Sigmoid colon (tissue), 7 donors: ENCODE measurements around the gene ABCB10. TPM values are rescaled to one million over a fixed set of nuclear protein-coding genes. Genes with fewer than 3 reads are reported as not detected.

Source experiments
- DNase-seq: peaks from one replicate; pipeline ENCODE4 v3.0.0-alpha.2; 2019
- H3K27ac ChIP-seq, 4 donors: fragments of 200-600 bp; sonication (generic); one replicate each; pipeline ENCODE4 v1.5.1; 2016 to 2019; ENCODE audit warnings: mild to moderate bottlenecking in 1 of 4
- H3K27me3 ChIP-seq, 3 donors: fragments of 200-600 bp; sonication (generic); one replicate each; pipeline ENCODE4 v1.5.1; 2019; ENCODE audit warnings: mild to moderate bottlenecking in 1 of 3
- H3K36me3 ChIP-seq, 4 donors: fragments of 200-600 bp; sonication (generic); one replicate each; pipeline ENCODE4 v1.5.1; 2016 to 2019
- H3K4me1 ChIP-seq, 4 donors: fragments of 200-600 bp; sonication (generic); one replicate each; pipeline ENCODE4 v1.5.1; 2017 to 2019
- H3K4me3 ChIP-seq, 4 donors: fragments of 200-600 bp; sonication (generic); one replicate each; pipeline ENCODE4 v1.5.1; 2017 to 2019; ENCODE audit warnings: mild to moderate bottlenecking in 2 of 4, moderate library complexity in 1 of 4
- H3K9me3 ChIP-seq, 4 donors: fragments of 200-600 bp in 3 of 4; sonication (generic) in 3 of 4; one replicate each; pipeline versions ENCODE4 v1.5.1 to v1.6.1; 2013 to 2019
- EP300 ChIP-seq, 4 donors: sonication (generic); formaldehyde crosslinking; IDR thresholded peaks; one replicate each; pipeline ENCODE4 v1.6.1; 2017; ENCODE audit warnings: antibody characterized with exemption in 4 of 4
- POLR2A ChIP-seq, 2 donors: fragments of 450-650 bp; IDR thresholded peaks; one replicate each; pipeline ENCODE4 v1.6.1; 2016; ENCODE audit warnings: antibody characterized with exemption in 2 of 2, mild to moderate bottlenecking in 2 of 2, moderate library complexity in 2 of 2
- POLR2AphosphoS5 ChIP-seq, 4 donors: sonication (generic); formaldehyde crosslinking; IDR thresholded peaks; one replicate each; pipeline ENCODE4 v1.6.1; 2017; ENCODE audit warnings: antibody characterized with exemption in 4 of 4
- WGBS, 2 donors: extraction: QIAGEN DNeasy Blood & Tissue Kit; methylation state at CpG; one replicate each; pipeline ENCODE4 v1.1.7; 2013; 5-methylcytosine and 5-hydroxymethylcytosine counted together
- intact Hi-C: fragments of 100-400 bp; cut with DNase I; formaldehyde crosslinking; loops from one replicate; pipeline ENCODE4 v1.15.1; 2023
- polyA plus RNA-seq, 3 donors: library from polyadenylated mRNA; stranded (reverse); fragments of 200-250 nt; gene quantifications; one replicate each; pipeline ENCODE4 v1.2.3, GENCODE V29; 2013
- total RNA-seq, 4 donors: library from RNA; depleted of rRNA; stranded (reverse); fragments of >200 nt; gene quantifications; one replicate each; pipeline ENCODE4 v1.1.0, GENCODE V29; 2016
- TF ChIP-seq, protein P1 (sequence below), 4 experiments: fragments of 450-650 bp in 3 of 4; fragments of 200-600 bp in 1 of 4; IDR thresholded peaks; one replicate each; pipeline ENCODE4 v1.5.1; 2016 to 2019; ENCODE audit warnings: antibody characterized with exemption in 4 of 4, mild to moderate bottlenecking in 3 of 4, moderate library complexity in 2 of 4
- donor health status: healthy with polysubstance abuse.
- donor health status: Bipolar disorder and iron deficiency.
- donor health status: healthy.

ABCB10 gene
- total and polyA plus RNA-seq, 7 donors = 4.4 to 19.4 (median 12.1) TPM

DNA sequence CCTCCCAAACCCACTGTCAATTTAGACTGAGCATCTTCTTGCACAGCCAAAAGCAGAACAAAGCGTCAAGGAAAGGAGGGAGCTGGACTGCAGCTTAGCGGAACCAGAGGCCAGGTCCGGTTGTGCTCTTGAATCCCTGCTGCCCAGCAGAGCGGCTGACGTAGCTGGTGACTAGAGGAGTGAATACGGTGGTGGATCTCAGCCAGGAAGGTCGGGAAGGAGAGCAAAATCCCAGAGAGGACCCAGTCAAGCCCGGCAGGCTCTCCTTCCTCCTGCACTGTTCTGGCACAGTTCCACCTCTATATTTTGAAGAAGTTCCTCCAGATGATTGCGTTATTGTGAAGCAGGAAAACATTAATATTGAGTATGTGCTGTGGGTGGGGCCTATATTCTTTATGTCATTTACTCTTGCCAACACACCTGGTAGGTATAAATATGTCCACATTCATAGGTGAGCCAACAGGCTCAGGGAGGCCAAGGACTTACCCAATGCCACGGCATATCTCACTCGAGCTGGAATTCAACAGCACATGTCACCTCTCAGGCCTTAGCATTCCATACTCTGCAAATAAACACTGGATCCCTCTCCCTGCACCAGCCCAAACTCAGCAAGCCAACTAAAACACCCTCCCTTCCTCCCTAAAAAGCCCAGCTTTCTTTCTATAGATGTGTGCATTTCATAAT lies 23.6 kb upstream of the ABCB10 start:
- Histone ChIP-seq H3K9me3 (no peaks in the 10 kb centered on the region), H3K36me3 (no peaks in the 10 kb centered on the region), H3K4me3 (no peak overlapping the region), H3K27ac (peak overlapping the region in 3 of 4 donors; percentile 15 to 48 (median 45)), H3K4me1 (peaks cover 0 to 29% (median 13%) of the 10 kb centered on the region in 4 donors), H3K27me3 (no peaks in the 10 kb centered on the region)
- peak; percentile 74 for DNase-seq
- 26 to 53% methylated on average over 11 of the region's 11 CpGs for WGBS, 2 donors
- TF ChIP-seq EP300 (IDR thresholded peaks at IDR 0.05) = no peak
- TF ChIP-seq, protein P1, sequence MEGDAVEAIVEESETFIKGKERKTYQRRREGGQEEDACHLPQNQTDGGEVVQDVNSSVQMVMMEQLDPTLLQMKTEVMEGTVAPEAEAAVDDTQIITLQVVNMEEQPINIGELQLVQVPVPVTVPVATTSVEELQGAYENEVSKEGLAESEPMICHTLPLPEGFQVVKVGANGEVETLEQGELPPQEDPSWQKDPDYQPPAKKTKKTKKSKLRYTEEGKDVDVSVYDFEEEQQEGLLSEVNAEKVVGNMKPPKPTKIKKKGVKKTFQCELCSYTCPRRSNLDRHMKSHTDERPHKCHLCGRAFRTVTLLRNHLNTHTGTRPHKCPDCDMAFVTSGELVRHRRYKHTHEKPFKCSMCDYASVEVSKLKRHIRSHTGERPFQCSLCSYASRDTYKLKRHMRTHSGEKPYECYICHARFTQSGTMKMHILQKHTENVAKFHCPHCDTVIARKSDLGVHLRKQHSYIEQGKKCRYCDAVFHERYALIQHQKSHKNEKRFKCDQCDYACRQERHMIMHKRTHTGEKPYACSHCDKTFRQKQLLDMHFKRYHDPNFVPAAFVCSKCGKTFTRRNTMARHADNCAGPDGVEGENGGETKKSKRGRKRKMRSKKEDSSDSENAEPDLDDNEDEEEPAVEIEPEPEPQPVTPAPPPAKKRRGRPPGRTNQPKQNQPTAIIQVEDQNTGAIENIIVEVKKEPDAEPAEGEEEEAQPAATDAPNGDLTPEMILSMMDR (IDR thresholded peaks at IDR 0.05) = no peak
- TF ChIP-seq POLR2A (IDR thresholded peaks at IDR 0.05) = no peak
- TF ChIP-seq POLR2AphosphoS5 (IDR thresholded peaks at IDR 0.05) = peak in 2 of 4 donors; percentile 22 to 46
- intact Hi-C loops = no loop called here

DNA sequence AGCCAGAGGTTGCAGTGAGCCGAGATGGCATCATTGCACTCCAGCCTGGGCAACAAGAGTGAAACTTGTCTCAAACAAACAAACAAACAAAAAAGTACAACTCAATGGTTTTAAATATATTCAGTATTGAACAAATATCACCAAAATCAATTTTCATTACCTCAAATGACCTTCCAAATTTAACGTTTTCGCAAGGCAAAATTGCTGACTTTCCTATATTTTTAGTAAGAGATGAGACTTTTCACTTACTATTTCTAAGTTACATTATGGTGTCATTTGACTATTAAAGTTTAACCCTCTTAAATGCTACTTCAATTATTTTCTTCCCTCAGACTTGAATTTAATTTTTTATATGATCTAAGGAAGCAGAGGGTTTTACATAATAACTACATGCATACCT lies 23.0 kb upstream of the ABCB10 start:
- Histone ChIP-seq H3K4me1 (peaks cover 0 to 29% (median 13%) of the 10 kb centered on the region in 4 donors), H3K9me3 (no peaks in the 10 kb centered on the region), H3K27me3 (no peaks in the 10 kb centered on the region), H3K36me3 (no peaks in the 10 kb centered on the region), H3K27ac (peak overlapping the region in 3 of 4 donors; percentile 15 to 48 (median 45)), H3K4me3 (no peak overlapping the region)
- no peak for DNase-seq
- no peak for TF ChIP-seq EP300 (IDR thresholded peaks at IDR 0.05)
- TF ChIP-seq, protein P1 (IDR thresholded peaks at IDR 0.05) = no peak
- no peak for TF ChIP-seq POLR2AphosphoS5 (IDR thresholded peaks at IDR 0.05)
- TF ChIP-seq POLR2A (IDR thresholded peaks at IDR 0.05) = no peak
- 90 to 92% methylated on average over 3 of the region's 3 CpGs for WGBS, 2 donors
- intact Hi-C loops = no loop called here

DNA sequence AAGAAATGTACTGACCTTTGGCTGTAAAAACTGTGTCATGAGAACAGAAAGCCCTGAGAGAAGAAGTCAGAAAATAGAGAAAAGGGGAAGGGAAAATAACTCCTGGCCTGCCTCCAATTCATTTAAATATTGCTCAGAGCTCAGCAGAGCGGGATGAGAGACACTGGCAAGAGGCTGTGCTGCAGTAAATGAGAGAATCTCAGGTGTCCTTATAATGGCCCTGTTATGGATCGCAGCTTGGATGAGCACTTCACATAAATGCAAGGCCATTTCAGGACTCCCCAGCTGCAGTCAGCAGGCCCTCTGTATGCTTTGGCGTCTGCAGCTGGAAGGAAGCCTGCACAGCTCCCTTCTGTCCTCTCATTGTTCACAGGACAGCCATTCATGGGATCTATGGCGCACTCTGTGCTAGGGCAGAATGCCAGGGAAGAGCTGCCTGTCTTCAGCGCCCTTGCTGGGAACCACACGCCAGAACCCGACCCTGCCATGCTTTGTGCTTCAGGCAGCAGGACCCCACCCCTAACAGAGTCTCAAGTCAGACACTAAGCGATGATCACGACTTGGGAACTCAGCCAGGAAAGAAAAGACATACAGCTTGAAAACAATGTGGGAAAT lies 20.7 kb upstream of the ABCB10 start:
- 11 to 36% methylated on average over 9 of the region's 9 CpGs for WGBS, 2 donors
- H3K36me3 ChIP-seq = no peaks in the 10 kb centered on the region
- TF ChIP-seq POLR2AphosphoS5 (IDR thresholded peaks at IDR 0.05) = peak in 3 of 4 donors; percentile 34 to 66 (median 45)
- TF ChIP-seq, protein P1 (IDR thresholded peaks at IDR 0.05) = no peak
- TF ChIP-seq EP300 (IDR thresholded peaks at IDR 0.05) = peak in 1 of 4 donors; percentile 74
- H3K4me1 ChIP-seq = peaks cover 0 to 29% (median 13%) of the 10 kb centered on the region in 4 donors
- no peaks in the 10 kb centered on the region for H3K9me3 ChIP-seq
- no peaks in the 10 kb centered on the region for H3K27me3 ChIP-seq
- H3K4me3 ChIP-seq = peak overlapping the region in 3 of 4 donors; percentile 15 to 29 (median 23)
- peak overlapping the region; percentile 35 to 76 (median 62) for H3K27ac ChIP-seq
- intact Hi-C loops = no loop called here
- peak; percentile 84 for DNase-seq

DNA sequence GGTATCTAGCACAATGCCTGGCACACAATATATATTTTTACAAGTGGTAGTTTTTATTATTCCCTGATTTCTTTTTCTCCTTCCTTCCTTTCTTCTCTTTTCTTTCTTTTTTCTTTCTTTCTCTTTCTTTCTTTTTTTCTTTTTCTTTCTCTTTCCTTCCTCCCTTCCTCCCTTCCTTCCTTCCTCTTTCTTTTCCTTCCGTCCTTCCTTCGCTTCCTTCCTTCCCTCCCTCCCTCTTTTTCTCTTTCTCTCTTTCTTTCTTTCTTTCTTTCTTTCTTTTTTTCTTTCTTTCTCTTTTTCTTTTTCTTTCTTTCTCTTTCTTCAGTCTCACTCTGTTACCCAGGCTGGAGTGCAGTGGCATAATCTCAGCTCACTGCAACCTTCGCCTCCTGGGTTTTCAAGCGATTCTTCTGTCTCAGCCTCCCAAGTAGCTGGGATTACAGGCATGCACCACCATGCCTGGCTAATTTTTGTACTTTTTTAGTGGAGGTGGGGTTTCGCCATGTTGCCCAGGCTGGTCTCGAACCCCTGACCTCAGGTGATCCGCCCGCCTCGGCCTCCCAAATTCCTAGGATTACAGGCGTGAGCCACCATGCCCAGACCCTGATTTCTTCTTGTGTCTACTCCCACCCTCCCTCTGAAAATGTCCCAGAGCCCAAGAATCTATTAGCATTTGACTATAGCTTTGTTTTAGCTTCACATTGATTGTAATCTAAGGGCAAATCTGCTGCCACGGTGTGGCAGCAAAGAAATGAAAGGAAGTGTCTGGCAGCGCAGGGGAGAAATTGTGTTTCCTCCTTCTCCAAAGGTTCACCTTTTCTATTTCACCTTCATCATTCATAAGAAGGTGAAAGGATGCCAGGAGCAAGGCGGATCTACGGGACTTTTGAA lies 19.9 kb upstream of the ABCB10 start:
- 60 to 70% methylated on average over 14 of the region's 14 CpGs for WGBS, 2 donors
- peak overlapping the region; percentile 35 to 76 (median 62) for H3K27ac ChIP-seq
- TF ChIP-seq POLR2A (IDR thresholded peaks at IDR 0.05) (no peak), EP300 (IDR thresholded peaks at IDR 0.05) (no peak), POLR2AphosphoS5 (IDR thresholded peaks at IDR 0.05) (no peak)
- TF ChIP-seq, protein P1 (IDR thresholded peaks at IDR 0.05) = no peak
- no peaks in the 10 kb centered on the region for H3K27me3 ChIP-seq
- H3K9me3 ChIP-seq = no peaks in the 10 kb centered on the region
- intact Hi-C loops = no loop called here
- peak overlapping the region in 3 of 4 donors; percentile 15 to 29 (median 23) for H3K4me3 ChIP-seq
- DNase-seq = no peak
- no peaks in the 10 kb centered on the region for H3K36me3 ChIP-seq
- H3K4me1 ChIP-seq = peaks cover 0 to 29% (median 13%) of the 10 kb centered on the region in 4 donors
